Ectodermal cell (in vitro differentiated cells): Measurements from ENCODE around the gene CDH13.

Experiments
- H3K27ac ChIP-seq: 2 replicates; pipeline ENCODE4 v1.7.0; 2013; ENCODE audit warnings: mild to moderate bottlenecking, low read depth, low read length; ENCODE audit not compliant: insufficient read depth, poor library complexity, severe bottlenecking
- H3K27me3 ChIP-seq: 2 replicates; pipeline ENCODE4 v1.7.0; 2013; ENCODE audit warnings: mild to moderate bottlenecking, low read length; ENCODE audit not compliant: insufficient read depth, control insufficient read depth, poor library complexity, severe bottlenecking
- H3K36me3 ChIP-seq: one replicate; pipeline ENCODE4 v1.7.0; 2013; ENCODE audit warnings: low read length; ENCODE audit not compliant: control insufficient read depth, insufficient read depth
- H3K4me1 ChIP-seq: one replicate; pipeline ENCODE4 v1.7.0; 2013; ENCODE audit warnings: low read length; ENCODE audit not compliant: control insufficient read depth, insufficient read depth
- H3K4me3 ChIP-seq: 2 replicates; pipeline ENCODE4 v1.7.0; 2013; ENCODE audit warnings: low read depth, low read length, control low read depth; ENCODE audit not compliant: insufficient read depth
- H3K9me3 ChIP-seq: 2 replicates; pipeline ENCODE4 v1.7.0; 2013; ENCODE audit warnings: mild to moderate bottlenecking, low read length, moderate library complexity; ENCODE audit not compliant: control insufficient read depth
- WGBS, 2 experiments: methylation state at CpG; one replicate each; pipeline ENCODE4 v1.1.7; 2013; ENCODE audit warnings: missing lambda C conversion rate in 2 of 2; 5-methylcytosine and 5-hydroxymethylcytosine counted together

Gene CDH13

DNA sequence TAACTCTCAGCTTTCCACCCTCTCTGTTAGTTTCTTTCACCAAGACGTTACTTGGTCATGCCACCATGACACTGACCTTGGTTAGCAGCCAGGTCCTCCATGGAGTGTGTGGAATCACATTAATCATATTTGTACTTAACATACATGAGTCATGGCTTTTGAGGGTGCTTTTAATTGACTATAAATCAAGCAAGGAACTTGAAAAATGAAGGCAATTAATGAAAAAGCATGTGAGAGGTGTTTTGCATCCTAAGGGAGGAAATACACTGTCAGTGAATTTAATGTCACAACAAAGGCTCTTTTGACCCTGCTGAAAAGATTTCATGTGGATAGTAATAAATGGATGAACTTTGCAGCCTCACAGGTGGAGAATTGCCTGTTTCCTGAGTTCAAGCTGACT is 240.7 kb downstream of the CDH13 start:
- no peaks in the 10 kb centered on the region for H3K4me1 ChIP-seq
- no peaks in the 10 kb centered on the region for H3K9me3 ChIP-seq
- H3K4me3 ChIP-seq: no peak overlapping the region
- no peaks in the 10 kb centered on the region for H3K27me3 ChIP-seq
- H3K36me3 ChIP-seq: no peaks in the 10 kb centered on the region
- no peak overlapping the region for H3K27ac ChIP-seq
- WGBS, 2 experiments: 87 to 100% methylated on average over 1 of the region's 1 CpG

DNA sequence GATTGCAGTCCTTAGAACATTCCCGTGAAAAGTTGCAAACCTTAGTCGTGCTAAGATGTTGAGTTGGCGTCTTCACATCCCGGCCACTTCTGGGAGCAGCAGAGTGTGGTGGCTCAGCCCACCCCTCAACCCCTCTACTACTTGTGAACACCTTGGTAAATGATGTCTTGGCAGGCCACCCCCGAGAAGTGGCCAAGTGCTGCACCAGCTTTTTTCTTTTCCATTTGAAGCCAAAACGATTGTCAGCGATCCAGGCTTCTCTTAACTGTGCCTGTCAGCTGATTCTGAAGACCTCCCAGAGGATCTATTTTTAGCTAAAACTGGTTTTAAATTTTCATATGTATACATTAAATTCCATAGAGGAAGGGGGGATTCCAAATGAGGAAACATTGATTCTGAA is 247.5 kb downstream of the CDH13 start:
- WGBS, 2 experiments: 77 to 78% methylated on average over 7 of the region's 7 CpGs
- H3K27ac ChIP-seq: no peak overlapping the region
- H3K4me3 ChIP-seq: no peak overlapping the region
- no peaks in the 10 kb centered on the region for H3K27me3 ChIP-seq
- no peaks in the 10 kb centered on the region for H3K36me3 ChIP-seq
- no peaks in the 10 kb centered on the region for H3K9me3 ChIP-seq
- no peaks in the 10 kb centered on the region for H3K4me1 ChIP-seq

DNA sequence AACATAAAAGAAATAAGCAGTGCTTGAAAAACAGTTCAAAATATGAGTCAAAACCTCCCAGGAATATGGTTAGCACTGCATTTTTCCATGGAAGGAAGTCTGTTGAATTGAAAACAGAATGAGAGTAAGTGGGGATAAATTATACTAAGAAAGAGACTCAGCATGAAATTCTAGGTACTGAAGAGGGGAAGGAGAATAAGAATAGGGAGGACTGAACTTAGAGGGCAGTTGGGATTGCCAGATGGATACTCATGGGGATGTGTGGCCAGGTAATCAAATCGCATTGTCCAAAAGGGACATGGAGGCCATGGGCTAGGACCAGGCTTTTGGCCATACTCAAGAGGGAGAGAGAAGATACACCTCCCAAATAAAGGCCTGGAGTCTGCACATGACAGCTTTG is 247.9 kb downstream of the CDH13 start:
- Histone ChIP-seq H3K9me3 (no peaks in the 10 kb centered on the region), H3K4me1 (no peaks in the 10 kb centered on the region), H3K27ac (no peak overlapping the region), H3K36me3 (no peaks in the 10 kb centered on the region), H3K27me3 (no peaks in the 10 kb centered on the region), H3K4me3 (no peak overlapping the region)
- WGBS, 2 experiments: 80 to 82% methylated on average over 1 of the region's 1 CpG

DNA sequence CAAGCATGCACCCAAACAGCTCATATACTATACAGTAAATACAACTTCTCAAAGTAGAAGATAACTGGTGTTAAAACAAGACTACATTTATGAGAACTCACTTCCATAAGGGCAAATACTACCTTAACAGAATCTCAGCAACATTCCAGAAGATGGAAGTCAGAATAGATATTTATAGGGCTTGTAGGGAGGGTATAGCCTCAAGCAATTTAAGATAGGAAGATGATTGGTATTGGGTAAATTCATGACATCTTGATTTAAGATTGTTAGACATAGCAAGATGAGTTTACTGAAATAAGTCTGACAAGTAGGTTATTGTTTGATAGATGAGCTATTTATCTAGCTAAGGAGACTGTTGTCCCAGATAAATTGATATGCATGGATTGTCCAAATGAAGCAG is 250.2 kb downstream of the CDH13 start:
- Histone ChIP-seq H3K27me3 (no peaks in the 10 kb centered on the region), H3K4me3 (no peak overlapping the region), H3K27ac (no peak overlapping the region), H3K4me1 (no peaks in the 10 kb centered on the region), H3K9me3 (no peaks in the 10 kb centered on the region), H3K36me3 (no peaks in the 10 kb centered on the region)

DNA sequence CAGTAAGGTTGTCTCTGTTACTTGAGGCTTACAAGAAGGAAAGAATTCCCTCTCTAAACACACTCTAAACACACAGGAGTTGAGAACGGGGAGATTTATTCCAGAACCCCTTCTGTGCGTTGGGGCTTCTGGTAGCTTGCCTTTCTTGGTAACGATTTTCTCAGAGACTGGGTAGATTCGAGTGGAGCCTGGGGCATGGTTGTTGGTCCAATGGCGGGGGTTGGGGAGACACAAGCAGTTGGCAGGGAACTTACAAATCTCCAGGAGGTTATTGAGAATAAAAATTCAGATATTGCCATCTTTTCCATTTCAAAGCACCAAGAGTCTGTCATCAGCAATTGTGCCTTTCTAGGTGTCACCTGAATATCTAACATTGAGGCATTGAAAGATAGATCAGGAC is 251.7 kb downstream of the CDH13 start:
- Histone ChIP-seq H3K27ac (no peak overlapping the region), H3K9me3 (no peaks in the 10 kb centered on the region), H3K27me3 (no peaks in the 10 kb centered on the region), H3K4me1 (no peaks in the 10 kb centered on the region), H3K4me3 (no peak overlapping the region), H3K36me3 (no peaks in the 10 kb centered on the region)
- WGBS, 2 experiments: 84 to 85% methylated on average over 5 of the region's 5 CpGs

DNA sequence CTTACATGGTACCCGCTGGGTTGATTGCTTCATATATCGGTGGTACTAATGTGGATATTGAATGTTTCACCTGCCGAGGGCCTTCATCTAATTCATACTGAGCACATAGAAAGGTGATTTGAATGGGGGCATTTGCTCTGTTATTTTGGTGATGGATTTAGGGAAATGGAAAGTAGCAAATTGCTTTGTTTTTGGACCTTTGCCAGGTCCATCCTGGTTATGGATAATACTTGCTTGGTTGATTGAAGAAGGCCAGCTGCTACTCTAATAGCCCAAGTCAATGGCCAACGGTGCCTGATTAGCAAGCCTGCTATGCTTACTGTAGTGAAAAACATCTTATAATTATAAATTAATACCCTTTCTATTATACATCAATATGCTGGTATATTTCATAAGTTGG is 253.6 kb downstream of the CDH13 start:
- H3K9me3 ChIP-seq: no peaks in the 10 kb centered on the region
- no peak overlapping the region for H3K4me3 ChIP-seq
- no peaks in the 10 kb centered on the region for H3K27me3 ChIP-seq
- H3K27ac ChIP-seq: no peak overlapping the region
- H3K36me3 ChIP-seq: no peaks in the 10 kb centered on the region
- whole genome bisulfite sequencing, 2 experiments: 98% methylated on average over 3 of the region's 4 CpGs
- H3K4me1 ChIP-seq: peaks cover 3% of the 10 kb centered on the region

DNA sequence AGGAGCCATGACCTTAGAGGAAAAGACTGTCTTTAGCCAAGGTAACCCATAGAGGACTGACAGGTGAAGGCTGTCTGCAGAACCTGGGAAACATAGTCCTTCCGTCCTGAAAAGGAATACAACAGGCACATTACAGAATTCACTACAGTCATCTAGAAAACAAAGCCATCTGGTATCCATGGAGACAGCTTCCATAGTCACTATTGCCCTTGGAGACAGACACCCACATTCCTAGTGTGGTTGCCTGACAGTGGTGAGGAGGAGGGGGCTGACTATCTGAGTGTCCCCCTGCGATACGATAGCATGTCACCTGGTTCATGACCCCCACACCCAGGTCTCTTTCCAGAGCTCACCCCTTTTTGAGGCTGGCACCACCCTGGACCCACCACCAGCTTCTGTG is 254.7 kb downstream of the CDH13 start:
- no peak overlapping the region for H3K4me3 ChIP-seq

DNA sequence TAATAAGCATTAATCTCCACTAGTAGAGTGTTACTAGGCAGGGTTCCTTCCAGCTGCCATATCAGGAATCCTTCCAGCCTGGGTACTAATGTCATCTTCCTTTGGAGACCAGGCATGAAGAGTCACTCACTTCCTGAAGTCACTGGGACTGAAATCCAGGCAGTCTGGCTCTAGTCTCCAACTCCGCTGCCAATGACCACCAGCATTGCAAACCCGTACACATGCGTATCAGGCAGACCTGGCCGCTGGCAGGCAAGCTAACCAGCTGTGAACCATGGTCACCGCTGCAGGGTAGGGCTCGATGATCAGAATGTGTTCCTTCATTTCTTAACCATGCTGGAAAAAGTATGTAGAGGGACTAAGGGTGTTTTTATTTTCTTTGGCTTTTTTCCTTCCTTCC is 255.5 kb downstream of the CDH13 start:
- Histone ChIP-seq H3K27ac (no peak overlapping the region), H3K27me3 (no peaks in the 10 kb centered on the region), H3K9me3 (no peaks in the 10 kb centered on the region), H3K4me3 (no peak overlapping the region), H3K36me3 (no peaks in the 10 kb centered on the region), H3K4me1 (peaks cover 3% of the 10 kb centered on the region)
- 94 to 97% methylated on average over 6 of the region's 6 CpGs for WGBS, 2 experiments

More for the DNA sequence above, 254.7 kb downstream of the CDH13 start:
- Histone ChIP-seq H3K27ac (no peak overlapping the region), H3K9me3 (no peaks in the 10 kb centered on the region), H3K27me3 (no peaks in the 10 kb centered on the region), H3K4me1 (peaks cover 3% of the 10 kb centered on the region), H3K36me3 (no peaks in the 10 kb centered on the region)
- WGBS, 2 experiments: 88 to 89% methylated on average over 3 of the region's 3 CpGs

DNA sequence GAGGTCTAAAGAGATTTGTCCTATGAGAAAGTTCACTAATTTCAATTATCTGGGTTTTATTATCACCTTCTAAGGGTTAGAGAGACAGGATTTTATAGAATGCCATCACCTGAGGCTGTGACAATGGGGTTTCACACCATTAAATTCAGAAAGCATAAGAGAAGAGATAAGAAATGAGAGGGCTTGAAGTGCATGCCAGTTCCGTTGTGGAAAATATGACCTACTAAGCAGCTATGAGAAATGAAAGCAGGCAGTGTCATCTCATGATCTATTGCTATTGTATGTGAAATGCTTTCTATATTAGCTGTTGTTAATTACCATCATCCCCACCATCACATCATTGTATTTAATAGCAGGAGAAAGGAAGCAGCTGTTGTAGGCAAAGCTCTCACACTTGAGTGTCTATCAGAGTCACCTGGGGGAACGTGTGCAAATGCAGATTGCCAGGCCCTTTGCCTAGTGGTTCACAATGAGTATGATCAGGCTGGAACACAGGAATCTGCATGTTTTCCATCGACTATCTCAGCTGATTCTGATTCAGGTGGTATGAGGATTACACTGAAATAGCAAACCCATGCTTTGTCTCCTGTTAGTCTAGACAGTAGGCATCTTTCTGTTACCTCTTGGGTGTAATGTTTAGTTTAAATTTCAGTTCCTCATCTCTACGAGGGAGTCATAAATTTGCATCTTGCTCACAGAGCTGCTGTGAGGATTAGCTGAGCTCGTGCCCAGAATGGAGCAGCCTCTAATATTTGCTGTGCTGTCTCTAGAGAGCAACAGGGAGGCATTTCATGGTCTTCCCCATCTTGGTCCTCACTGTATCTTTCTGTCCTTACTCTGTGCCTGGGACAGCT is 256.4 kb downstream of the CDH13 start:
- Histone ChIP-seq H3K4me3 (no peak overlapping the region), H3K27ac (no peak overlapping the region), H3K9me3 (no peaks in the 10 kb centered on the region), H3K27me3 (no peaks in the 10 kb centered on the region), H3K4me1 (peaks cover 3% of the 10 kb centered on the region), H3K36me3 (no peaks in the 10 kb centered on the region)
- WGBS, 2 experiments: 87 to 92% methylated on average over 5 of the region's 5 CpGs

DNA sequence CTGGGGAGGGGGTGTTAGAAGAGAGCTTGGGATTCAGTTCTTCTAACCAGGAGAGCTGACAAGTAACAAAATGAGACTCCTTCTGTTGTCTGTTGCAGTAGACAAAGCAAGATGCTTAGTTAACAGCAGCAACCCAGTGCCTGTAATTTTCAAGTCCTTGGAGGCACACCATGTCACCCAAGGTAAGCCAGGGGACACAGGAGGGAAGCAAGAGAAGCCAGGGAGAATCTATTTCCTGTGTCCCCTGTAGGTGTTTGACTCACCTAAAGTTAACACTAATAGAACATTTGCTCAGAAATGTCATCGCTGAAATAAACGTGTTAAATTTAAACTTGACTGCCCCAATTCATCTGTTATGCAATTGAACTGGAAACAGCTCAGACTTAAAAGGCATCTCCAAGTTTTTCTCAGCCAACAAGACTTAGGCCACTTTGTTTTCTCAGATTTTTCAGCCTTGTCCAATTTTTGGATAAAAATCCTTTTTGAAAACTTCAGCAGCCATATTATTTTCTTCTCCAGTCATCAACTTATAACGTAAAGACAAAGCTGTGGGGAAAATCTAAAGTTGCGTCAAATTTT is 257.6 kb downstream of the CDH13 start:
- Histone ChIP-seq H3K4me1 (peaks cover 3% of the 10 kb centered on the region), H3K27me3 (no peaks in the 10 kb centered on the region), H3K4me3 (no peak overlapping the region), H3K9me3 (no peaks in the 10 kb centered on the region), H3K27ac (no peak overlapping the region), H3K36me3 (no peaks in the 10 kb centered on the region)
- WGBS, 2 experiments: 92 to 93% methylated on average over 4 of the region's 4 CpGs
